ENCODE results near the gene LCT. TPM values are rescaled to one million over a fixed set of nuclear protein-coding genes. Genes with fewer than 3 reads are reported as not detected.

LCT gene
- polyA plus RNA-seq, 1 of the 3 experiments (the other 2 are of a cell fraction), result not detected

- WGBS (ENCODE audit: low lambda C conversion rate), result 88% methylated on average over 2 of the region's 2 CpGs
- CTCF ChIA-PET, result interaction anchor here (2.0 kb wide), 1 partner anchor 787 kb away, joined by 10 read pairs; no protein-coding TSS in a partner anchor
These were observed 45.4 kb downstream of the LCT start for GRCh38 chr2:135791418-135792190.

GRCh38 chr2:135790423-135790822 lies 46.6 kb downstream of the LCT start:
- no peak overlapping the region for H3K4me3 ChIP-seq (ENCODE audit: low read depth in 2 of 2, low read length in 1 of 2)
- no peak overlapping the region for H2AFZ ChIP-seq (ENCODE audit: low read depth)
- CTCF ChIA-PET, result interaction anchor here (0.5 kb wide), 1 partner anchor 18 kb away, joined by 3 read pairs; no protein-coding TSS in a partner anchor
- H3K4me2 ChIP-seq, result no peak overlapping the region
- TF ChIP-seq CHD2 (IDR thresholded peaks at IDR 0.05; ENCODE audit: low read length, partially characterized antibody), result no peak
- no peak for TF ChIP-seq ELF1 (IDR thresholded peaks at IDR 0.05)
- TF ChIP-seq FOSL2 (IDR thresholded peaks at IDR 0.05; ENCODE audit: borderline replicate concordance, low read depth), result no peak
- TF ChIP-seq NFIC (IDR thresholded peaks at IDR 0.05; ENCODE audit: borderline replicate concordance), result no peak
- no peak for TF ChIP-seq RCOR1 (IDR thresholded peaks at IDR 0.05; ENCODE audit: low read length)
- TF ChIP-seq, protein P1, sequence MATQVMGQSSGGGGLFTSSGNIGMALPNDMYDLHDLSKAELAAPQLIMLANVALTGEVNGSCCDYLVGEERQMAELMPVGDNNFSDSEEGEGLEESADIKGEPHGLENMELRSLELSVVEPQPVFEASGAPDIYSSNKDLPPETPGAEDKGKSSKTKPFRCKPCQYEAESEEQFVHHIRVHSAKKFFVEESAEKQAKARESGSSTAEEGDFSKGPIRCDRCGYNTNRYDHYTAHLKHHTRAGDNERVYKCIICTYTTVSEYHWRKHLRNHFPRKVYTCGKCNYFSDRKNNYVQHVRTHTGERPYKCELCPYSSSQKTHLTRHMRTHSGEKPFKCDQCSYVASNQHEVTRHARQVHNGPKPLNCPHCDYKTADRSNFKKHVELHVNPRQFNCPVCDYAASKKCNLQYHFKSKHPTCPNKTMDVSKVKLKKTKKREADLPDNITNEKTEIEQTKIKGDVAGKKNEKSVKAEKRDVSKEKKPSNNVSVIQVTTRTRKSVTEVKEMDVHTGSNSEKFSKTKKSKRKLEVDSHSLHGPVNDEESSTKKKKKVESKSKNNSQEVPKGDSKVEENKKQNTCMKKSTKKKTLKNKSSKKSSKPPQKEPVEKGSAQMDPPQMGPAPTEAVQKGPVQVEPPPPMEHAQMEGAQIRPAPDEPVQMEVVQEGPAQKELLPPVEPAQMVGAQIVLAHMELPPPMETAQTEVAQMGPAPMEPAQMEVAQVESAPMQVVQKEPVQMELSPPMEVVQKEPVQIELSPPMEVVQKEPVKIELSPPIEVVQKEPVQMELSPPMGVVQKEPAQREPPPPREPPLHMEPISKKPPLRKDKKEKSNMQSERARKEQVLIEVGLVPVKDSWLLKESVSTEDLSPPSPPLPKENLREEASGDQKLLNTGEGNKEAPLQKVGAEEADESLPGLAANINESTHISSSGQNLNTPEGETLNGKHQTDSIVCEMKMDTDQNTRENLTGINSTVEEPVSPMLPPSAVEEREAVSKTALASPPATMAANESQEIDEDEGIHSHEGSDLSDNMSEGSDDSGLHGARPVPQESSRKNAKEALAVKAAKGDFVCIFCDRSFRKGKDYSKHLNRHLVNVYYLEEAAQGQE (IDR thresholded peaks at IDR 0.05; ENCODE audit: low read depth, low read length), result no peak
- TF ChIP-seq NRF1 (IDR thresholded peaks at IDR 0.05; ENCODE audit: low read depth, low read length), result no peak
- no peak for TF ChIP-seq EP300 (IDR thresholded peaks at IDR 0.05; ENCODE audit: borderline replicate concordance in 1 of 2, low read depth in 1 of 2, low read length in 1 of 2)
- no peak for TF ChIP-seq FOXM1 (IDR thresholded peaks at IDR 0.05; ENCODE audit: low read depth)
- no peak for TF ChIP-seq USF1 (IDR thresholded peaks at IDR 0.05; ENCODE audit: borderline replicate concordance, low read depth)
- no peaks in the 10 kb centered on the region for H3K9me2 ChIP-seq
- no peak overlapping the region for H3K9ac ChIP-seq
- peaks cover 9 to 12% of the 10 kb centered on the region in 2 experiments for H3K36me3 ChIP-seq (replicated peaks in 1 of 2; ENCODE audit: control insufficient read depth in 1 of 2, insufficient read depth in 2 of 2, low read length in 1 of 2)
- DNase-seq, result no peak
- H3K27me3 ChIP-seq (ENCODE audit: insufficient read depth), result no peaks in the 10 kb centered on the region
- WGBS (ENCODE audit: low lambda C conversion rate), result 91% methylated on average over 10 of the region's 10 CpGs
- no peaks in the 10 kb centered on the region for H4K20me1 ChIP-seq (ENCODE audit: insufficient read depth)
- no peaks in the 10 kb centered on the region for H3K4me1 ChIP-seq (ENCODE audit: control insufficient read depth in 1 of 2, insufficient read depth in 2 of 2, low read depth in 1 of 2, low read length in 1 of 2)
- no peaks in the 10 kb centered on the region for H3K79me2 ChIP-seq (ENCODE audit: insufficient read depth)
- H3F3A ChIP-seq (replicated peaks; ENCODE audit: insufficient read depth), result peaks cover 10% of the 10 kb centered on the region
- H3K27ac ChIP-seq (ENCODE audit: low read depth in 2 of 2, low read length in 1 of 2), result no peak overlapping the region
- H3K9me3 ChIP-seq, result no peaks in the 10 kb centered on the region
- POLR2A ChIA-PET, result no interaction called here

More at GRCh38 chr2:135791418-135792190, 45.4 kb downstream of the LCT start:
- no peak overlapping the region for H3K4me3 ChIP-seq (ENCODE audit: low read depth in 2 of 2, low read length in 1 of 2)
- no peak for TF ChIP-seq FOSL2 (IDR thresholded peaks at IDR 0.05; ENCODE audit: borderline replicate concordance, low read depth)
- TF ChIP-seq EZH2phosphoT487 (IDR thresholded peaks at IDR 0.05; ENCODE audit: borderline replicate concordance, low read depth), result no peak
- no peak for TF ChIP-seq POLR2AphosphoS5 (IDR thresholded peaks at IDR 0.05; ENCODE audit: low read depth, low read length)
- no peak for TF ChIP-seq TAF1 (IDR thresholded peaks at IDR 0.05; ENCODE audit: borderline replicate concordance, low read depth, low read length)
- H3K9me3 ChIP-seq, result no peaks in the 10 kb centered on the region
- no peak overlapping the region for H3K9ac ChIP-seq
- no peaks in the 10 kb centered on the region for H4K20me1 ChIP-seq (ENCODE audit: insufficient read depth)
- no peak overlapping the region for H3K27ac ChIP-seq (ENCODE audit: low read depth in 2 of 2, low read length in 1 of 2)
- no peaks in the 10 kb centered on the region for H3K79me2 ChIP-seq (ENCODE audit: insufficient read depth)
- peaks cover 5% of the 10 kb centered on the region for H3F3A ChIP-seq (replicated peaks; ENCODE audit: insufficient read depth)
- no peaks in the 10 kb centered on the region for H3K4me1 ChIP-seq (ENCODE audit: control insufficient read depth in 1 of 2, insufficient read depth in 2 of 2, low read depth in 1 of 2, low read length in 1 of 2)
- no peak for DNase-seq
- H3K4me2 ChIP-seq, result no peak overlapping the region
- POLR2A ChIA-PET, result no interaction called here
- no peaks in the 10 kb centered on the region for H3K27me3 ChIP-seq (ENCODE audit: insufficient read depth)
- no peak overlapping the region for H2AFZ ChIP-seq (ENCODE audit: low read depth)
- peaks cover 3 to 7% of the 10 kb centered on the region in 2 experiments for H3K36me3 ChIP-seq (replicated peaks in 1 of 2; ENCODE audit: control insufficient read depth in 1 of 2, insufficient read depth in 2 of 2, low read length in 1 of 2)
- H3K9me2 ChIP-seq, result no peaks in the 10 kb centered on the region

All from SK-N-SH (cell line).